Small intestine (tissue), 7 donors: ENCODE measurements around the gene PF4V1. TPM values are rescaled to one million over a fixed set of nuclear protein-coding genes. Genes with fewer than 3 reads are reported as not detected.

Experiments
- DNase-seq, 2 donors: peaks; one replicate each; pipeline versions ENCODE4 v3.0.0 to v3.0.0-alpha.2; 2013
- FAIRE-seq: peaks from 2 replicates; lab custom pipeline; 2012; peaks lifted over from hg19 to GRCh38; lab: Jason Lieb, UNC
- H3K27ac ChIP-seq, 3 donors: one replicate each; pipeline ENCODE4 v1.5.1; 2013; ENCODE audit warnings: low read length in 2 of 3, mild to moderate bottlenecking in 2 of 3, control low read depth in 1 of 3, inconsistent platforms in 1 of 3, low read depth in 1 of 3, moderate library complexity in 1 of 3
- H3K27me3 ChIP-seq, 3 donors: one replicate each; pipeline ENCODE4 v1.6.1; 2013; ENCODE audit warnings: low read length in 3 of 3, inconsistent platforms in 1 of 3; ENCODE audit not compliant: control insufficient read depth in 3 of 3, insufficient read depth in 3 of 3
- H3K36me3 ChIP-seq, 3 donors: one replicate each; pipeline ENCODE4 v1.6.1; 2013; ENCODE audit warnings: low read length in 3 of 3, inconsistent platforms in 1 of 3, low read depth in 1 of 3, mild to moderate bottlenecking in 1 of 3, moderate library complexity in 1 of 3; ENCODE audit not compliant: control insufficient read depth in 3 of 3, insufficient read depth in 2 of 3
- H3K4me1 ChIP-seq, 3 donors: one replicate each; pipeline ENCODE4 v1.6.1; 2013; ENCODE audit warnings: low read length in 2 of 3, inconsistent platforms in 1 of 3, low read depth in 1 of 3, mild to moderate bottlenecking in 1 of 3, moderate library complexity in 1 of 3; ENCODE audit not compliant: control insufficient read depth in 3 of 3, insufficient read depth in 2 of 3
- H3K4me3 ChIP-seq, 3 donors: one replicate each; pipeline ENCODE4 v1.5.1; 2013; ENCODE audit warnings: low read length in 3 of 3, control low read depth in 1 of 3, inconsistent platforms in 1 of 3, low read depth in 1 of 3, mild to moderate bottlenecking in 1 of 3, moderate library complexity in 1 of 3
- H3K9me3 ChIP-seq, 2 donors: one replicate each; pipeline ENCODE4 v1.6.1; 2013; ENCODE audit warnings: low read depth in 1 of 2, low read length in 1 of 2; ENCODE audit not compliant: control insufficient read depth in 2 of 2, insufficient read depth in 1 of 2
- WGBS, 3 donors: extraction: QIAGEN DNeasy Blood & Tissue Kit; methylation state at CpG; one replicate each; pipeline ENCODE4 v1.1.7; 2013; 5-methylcytosine and 5-hydroxymethylcytosine counted together
- polyA plus RNA-seq, 4 donors: library from polyadenylated mRNA; stranded (reverse) in 3 of 4; unstranded in 1 of 4; fragments of 200-250 nt in 3 of 4; fragments of 120-200 nt in 1 of 4; gene quantifications; one replicate each; pipeline versions ENCODE4 v1.2.1 to v1.2.3, GENCODE V29; 2013
- donor health status: healthy with polysubstance abuse.
- donor health status: control.
- donor health status: control.
- donor health status: Bipolar disorder and iron deficiency.
- donor health status: healthy.

Gene PF4V1
- polyA plus RNA-seq, 4 donors, result 0.32 TPM; not detected in 3

- H3K9me3 ChIP-seq, result no peaks in the 10 kb centered on the region
- 8 to 10% (median 8%) methylated on average over 55 to 61 of the region's 61 CpGs for WGBS, 3 donors
- H3K27me3 ChIP-seq, result no peaks in the 10 kb centered on the region
- H3K36me3 ChIP-seq, result no peaks in the 10 kb centered on the region
- H3K4me3 ChIP-seq, result peak within 1 kb of the TSS; percentile 48 to 73 (median 64)
- H3K4me1 ChIP-seq, result peaks cover 0 to 10% (median 0%) of the 10 kb centered on the region in 3 donors
- DNase-seq (peak; percentile 58 to 81), FAIRE-seq (no peak)
- peak within 1 kb of the TSS in 2 of 3 donors; percentile 57 to 74 for H3K27ac ChIP-seq
These were observed 16.3 kb downstream of the PF4V1 start, which contains the start of gene CXCL1 for GRCh38 chr4:73869130-73870055. TSS of gene CXCL1 (plus strand) at chr4:73869393. CDS start at chr4:73869471, 78 bp downstream.

GRCh38 chr4:73870260-73870659 is 17.2 kb downstream of the PF4V1 start:
- WGBS, 3 donors, result 71 to 84% (median 79%) methylated on average over 3 of the region's 3 CpGs
- Histone ChIP-seq H3K36me3 (no peaks in the 10 kb centered on the region), H3K9me3 (no peaks in the 10 kb centered on the region), H3K4me1 (peaks cover 0 to 10% (median 0%) of the 10 kb centered on the region in 3 donors), H3K27me3 (no peaks in the 10 kb centered on the region), H3K4me3 (peak overlapping the region in 1 of 3 donors; percentile 73), H3K27ac (peak overlapping the region in 2 of 3 donors; percentile 57 to 74)
- DNase-seq, result peak in 1 of 2 donors; percentile 25
- no peak for FAIRE-seq

GRCh38 chr4:73870768-73871167 is 17.7 kb downstream of the PF4V1 start:
- peaks cover 0 to 10% (median 0%) of the 10 kb centered on the region in 3 donors for H3K4me1 ChIP-seq
- H3K4me3 ChIP-seq, result peak overlapping the region in 1 of 3 donors; percentile 73
- WGBS, 3 donors, result 87 to 98% (median 92%) methylated on average over 1 of the region's 1 CpG
- no peaks in the 10 kb centered on the region for H3K36me3 ChIP-seq
- DNase-seq (no peak), FAIRE-seq (no peak)
- H3K27ac ChIP-seq, result no peak overlapping the region
- H3K27me3 ChIP-seq, result no peaks in the 10 kb centered on the region
- no peaks in the 10 kb centered on the region for H3K9me3 ChIP-seq

DNA sequence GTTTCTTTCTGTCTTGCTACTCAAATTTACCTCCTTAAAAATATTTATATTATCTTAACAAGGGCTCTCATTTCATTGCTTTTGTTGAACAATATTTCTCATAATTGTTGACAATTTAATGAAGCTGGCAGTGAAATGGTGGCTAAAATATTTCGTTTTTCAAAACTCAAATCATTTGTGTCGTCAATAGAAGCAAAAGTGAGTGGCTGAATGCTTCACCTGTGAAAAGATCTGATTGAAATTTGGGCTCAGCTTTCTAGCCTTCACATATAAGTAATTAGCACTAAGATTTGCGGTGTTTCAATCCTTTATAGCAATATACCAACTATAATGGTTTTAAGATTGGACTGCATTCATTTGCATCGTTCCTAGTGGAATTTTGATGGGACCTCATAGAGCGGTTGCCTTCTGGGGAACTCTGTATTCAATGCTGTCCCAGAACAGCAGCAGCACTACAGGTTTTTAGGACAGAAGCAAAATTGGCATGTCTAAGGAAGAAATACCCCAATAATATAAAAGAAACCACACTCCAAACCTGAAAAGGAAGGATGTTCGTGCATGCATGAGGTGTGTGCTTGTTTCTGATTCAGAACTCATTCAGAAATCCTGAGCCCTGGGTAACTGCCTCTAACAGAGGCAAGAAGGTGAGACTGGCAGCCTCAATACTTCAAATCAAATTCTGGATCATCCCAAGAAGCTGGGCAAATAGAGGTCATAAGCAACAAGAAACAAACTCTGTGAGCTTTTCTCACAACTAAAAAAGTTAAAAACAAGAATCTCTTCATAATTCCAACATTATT is 18.6 kb downstream of the PF4V1 start:
- no peak for FAIRE-seq
- H3K4me1 ChIP-seq, result peaks cover 0 to 6% (median 0%) of the 10 kb centered on the region in 3 donors
- no peak overlapping the region for H3K4me3 ChIP-seq
- no peak overlapping the region for H3K27ac ChIP-seq
- no peaks in the 10 kb centered on the region for H3K9me3 ChIP-seq
- no peaks in the 10 kb centered on the region for H3K27me3 ChIP-seq
- WGBS, 3 donors, result 75 to 91% (median 77%) methylated on average over 6 of the region's 6 CpGs
- no peaks in the 10 kb centered on the region for H3K36me3 ChIP-seq
- DNase-seq, result no peak

- FAIRE-seq, result no peak
- 45 to 78% (median 69%) methylated on average over 2 of the region's 2 CpGs for WGBS, 3 donors
These were observed 19.4 kb downstream of the PF4V1 start for GRCh38 chr4:73872316-73873108.

GRCh38 chr4:73874386-73874785 is 21.3 kb downstream of the PF4V1 start:
- Histone ChIP-seq H3K9me3 (no peaks in the 10 kb centered on the region), H3K4me3 (no peak overlapping the region), H3K27me3 (no peaks in the 10 kb centered on the region), H3K4me1 (peaks cover 0 to 6% (median 0%) of the 10 kb centered on the region in 3 donors), H3K36me3 (no peaks in the 10 kb centered on the region), H3K27ac (no peak overlapping the region)
- FAIRE-seq (no peak), DNase-seq (no peak)
- 87 to 88% (median 88%) methylated on average over 2 of the region's 2 CpGs for WGBS, 3 donors

More at GRCh38 chr4:73872316-73873108, 19.4 kb downstream of the PF4V1 start:
- no peak for DNase-seq
- H3K9me3 ChIP-seq, result no peaks in the 10 kb centered on the region
- peaks cover 0 to 6% (median 0%) of the 10 kb centered on the region in 3 donors for H3K4me1 ChIP-seq
- peak overlapping the region in 1 of 3 donors; percentile 7 for H3K27ac ChIP-seq
- no peak overlapping the region for H3K4me3 ChIP-seq
- no peaks in the 10 kb centered on the region for H3K36me3 ChIP-seq
- H3K27me3 ChIP-seq, result no peaks in the 10 kb centered on the region

GRCh38 chr4:73875401-73875800 is 22.3 kb downstream of the PF4V1 start:
- 69 to 95% (median 86%) methylated on average over 1 of the region's 1 CpG for WGBS, 3 donors
- Histone ChIP-seq H3K27ac (no peak overlapping the region), H3K27me3 (no peaks in the 10 kb centered on the region), H3K4me3 (no peak overlapping the region), H3K9me3 (no peaks in the 10 kb centered on the region), H3K4me1 (no peaks in the 10 kb centered on the region), H3K36me3 (no peaks in the 10 kb centered on the region)
- DNase-seq, result no peak
- no peak for FAIRE-seq
